HEK293T (cell line): ENCODE results near the gene VAMP2.

Source experiments
- CTCF ChIA-PET: fragments of 350-600 bp; formaldehyde crosslinking; extraction: SDS; loops from one replicate; lab custom pipeline; 2021; ENCODE audit warnings: antibody characterized with exemption, inconsistent platforms; lab: Yijun Ruan, JAX
- POLR2A ChIA-PET: fragments of 350-600 bp; formaldehyde crosslinking; extraction: SDS; loops from one replicate; lab custom pipeline; 2020; ENCODE audit warnings: antibody characterized with exemption, inconsistent platforms; lab: Yijun Ruan, JAX
- DNase-seq: peaks from one replicate; pipeline ENCODE4 v3.0.0; 2012; ENCODE audit warnings: mixed read lengths; ENCODE audit errors: extremely low spot score
- ARNT ChIP-seq: fragments of 450-650 bp; IDR thresholded peaks from 2 replicates; pipeline ENCODE4 v1.6.1; 2017; ENCODE audit warnings: mild to moderate bottlenecking
- BHLHE40 ChIP-seq: fragments of 450-650 bp; IDR thresholded peaks from 2 replicates; pipeline ENCODE4 v1.6.1; 2016; ENCODE audit warnings: mild to moderate bottlenecking, moderate library complexity, borderline replicate concordance
- CTBP1 ChIP-seq: fragments of 450-650 bp; IDR thresholded peaks from 2 replicates; pipeline ENCODE4 v1.6.1; 2016; ENCODE audit warnings: borderline replicate concordance
- ELF4 ChIP-seq: fragments of 450-650 bp; IDR thresholded peaks from 2 replicates; pipeline ENCODE4 v1.6.1; 2017; ENCODE audit warnings: antibody characterized with exemption
- FOXA1 ChIP-seq: fragments of 450-650 bp; IDR thresholded peaks from 2 replicates; pipeline ENCODE4 v1.6.1; 2016; ENCODE audit warnings: mild to moderate bottlenecking
- FOXK2 ChIP-seq: fragments of 450-650 bp; IDR thresholded peaks from 2 replicates; pipeline ENCODE4 v1.6.1; 2016; ENCODE audit warnings: mild to moderate bottlenecking
- FOXM1 ChIP-seq: fragments of 450-650 bp; IDR thresholded peaks from 2 replicates; pipeline ENCODE4 v1.6.1; 2017; ENCODE audit warnings: mild to moderate bottlenecking, borderline replicate concordance
- HDGF ChIP-seq: fragments of 450-650 bp; IDR thresholded peaks from 2 replicates; pipeline ENCODE4 v1.6.1; 2017; ENCODE audit warnings: antibody characterized with exemption, borderline replicate concordance
- L3MBTL2 ChIP-seq: fragments of 450-650 bp; conservative IDR thresholded peaks from 2 replicates; pipeline ENCODE4 v1.6.1; 2016; ENCODE audit warnings: mild to moderate bottlenecking
- LEF1 ChIP-seq: fragments of 450-650 bp; IDR thresholded peaks from 2 replicates; pipeline ENCODE4 v1.6.1; 2017; ENCODE audit warnings: mild to moderate bottlenecking, borderline replicate concordance
- NFRKB ChIP-seq: fragments of 450-650 bp; IDR thresholded peaks from 2 replicates; pipeline ENCODE4 v1.6.1; 2016; ENCODE audit warnings: mild to moderate bottlenecking, moderate library complexity
- SP1 ChIP-seq: fragments of 450-650 bp; IDR thresholded peaks from 2 replicates; pipeline ENCODE4 v1.6.1; 2017
- SUZ12 ChIP-seq: fragments of 450-650 bp; IDR thresholded peaks from 2 replicates; pipeline ENCODE4 v1.6.1; 2016; ENCODE audit warnings: mild to moderate bottlenecking
- TARDBP ChIP-seq: fragments of 450-650 bp; IDR thresholded peaks from 2 replicates; pipeline ENCODE4 v1.6.1; 2016
- ZNF384 ChIP-seq: fragments of 450-650 bp; IDR thresholded peaks from 2 replicates; pipeline ENCODE4 v1.6.1; 2016
- TF ChIP-seq, protein P1 (sequence below): fragments of 450-650 bp; IDR thresholded peaks from 2 replicates; pipeline ENCODE4 v1.6.1; 2016

The VAMP2 gene

DNA sequence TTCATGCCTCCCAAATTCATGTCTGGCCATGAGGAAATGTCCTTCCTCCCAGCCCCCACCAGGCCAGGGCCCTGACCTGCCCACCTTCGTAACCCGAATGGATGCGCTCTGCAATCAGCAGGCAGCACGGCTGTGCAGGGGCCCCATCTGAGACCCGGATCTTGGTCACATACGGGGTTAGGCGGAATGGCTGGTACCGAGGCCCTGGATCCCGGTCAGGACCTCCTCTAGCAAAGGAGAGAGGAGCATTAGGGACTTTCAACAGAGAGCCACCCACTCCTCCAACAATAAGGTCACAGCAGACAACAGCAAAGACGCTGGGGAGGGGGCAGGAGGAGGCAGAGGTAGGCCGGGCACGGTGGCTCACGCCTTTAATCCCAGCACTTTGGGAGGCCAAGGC is 14.2 kb downstream of the VAMP2 start:
- CTCF ChIA-PET: no interaction called here
- POLR2A ChIA-PET: interaction anchor here (1.3 kb wide), 1 partner anchor 8 kb away, joined by 5 read pairs; no protein-coding TSS in a partner anchor

DNA sequence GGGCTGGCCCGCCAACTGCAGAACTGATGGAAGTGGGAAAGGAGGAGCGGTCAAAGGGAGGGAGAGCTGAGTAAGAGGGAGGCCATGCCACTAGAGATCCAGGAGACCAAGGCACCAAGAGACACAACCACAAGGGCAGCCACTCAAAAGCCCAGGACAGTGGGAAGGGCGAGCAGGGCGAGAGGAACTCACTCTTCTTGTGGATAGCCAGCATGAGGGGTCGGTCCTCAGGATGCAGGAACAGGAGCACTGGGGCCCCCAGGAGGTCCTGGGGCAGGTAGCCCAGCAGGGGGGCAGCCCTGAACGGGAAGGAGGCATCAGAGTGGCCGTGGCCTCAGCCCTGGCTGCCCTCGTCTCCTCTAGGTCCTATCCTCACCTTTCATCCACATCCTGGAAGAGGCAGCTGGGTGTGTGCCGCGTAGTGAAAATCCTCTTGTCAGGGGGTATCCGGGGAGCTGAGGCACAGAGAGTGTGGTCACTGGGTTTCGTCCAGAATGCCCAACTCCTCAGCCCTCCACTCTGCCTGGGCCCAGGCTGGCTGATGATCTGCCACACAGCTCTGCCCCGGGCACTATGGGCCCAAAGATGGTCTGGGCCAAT is 14.8 kb downstream of the VAMP2 start:
- POLR2A ChIA-PET: interaction anchor here (1.3 kb wide), 1 partner anchor 9 kb away, joined by 5 read pairs; no protein-coding TSS in a partner anchor
- CTCF ChIA-PET: interaction anchor here (0.8 kb wide), 1 partner anchor 73 kb away, joined by 3 read pairs; no protein-coding TSS in a partner anchor
- TF ChIP-seq FOXM1 (no peak), SP1 (no peak), NFRKB (no peak), FOXA1 (no peak), ZNF384 (no peak), HDGF (no peak), FOXK2 (no peak), L3MBTL2 (no peak), ARNT (no peak), LEF1 (no peak), SUZ12 (no peak), TARDBP (no peak), ELF4 (no peak), BHLHE40 (no peak)
- TF ChIP-seq, protein P1, sequence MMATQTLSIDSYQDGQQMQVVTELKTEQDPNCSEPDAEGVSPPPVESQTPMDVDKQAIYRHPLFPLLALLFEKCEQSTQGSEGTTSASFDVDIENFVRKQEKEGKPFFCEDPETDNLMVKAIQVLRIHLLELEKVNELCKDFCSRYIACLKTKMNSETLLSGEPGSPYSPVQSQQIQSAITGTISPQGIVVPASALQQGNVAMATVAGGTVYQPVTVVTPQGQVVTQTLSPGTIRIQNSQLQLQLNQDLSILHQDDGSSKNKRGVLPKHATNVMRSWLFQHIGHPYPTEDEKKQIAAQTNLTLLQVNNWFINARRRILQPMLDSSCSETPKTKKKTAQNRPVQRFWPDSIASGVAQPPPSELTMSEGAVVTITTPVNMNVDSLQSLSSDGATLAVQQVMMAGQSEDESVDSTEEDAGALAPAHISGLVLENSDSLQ: no peak
- no peak for DNase-seq

More for the DNA sequence above, 14.2 kb downstream of the VAMP2 start:
- TF ChIP-seq HDGF: no peak
- no peak for TF ChIP-seq CTBP1
- TF ChIP-seq FOXM1: no peak
- no peak for TF ChIP-seq TARDBP
- no peak for TF ChIP-seq ARNT
- TF ChIP-seq SP1: no peak
- TF ChIP-seq SUZ12: no peak
- TF ChIP-seq BHLHE40: no peak
- TF ChIP-seq, protein P1: no peak
- no peak for TF ChIP-seq L3MBTL2
- no peak for DNase-seq

DNA sequence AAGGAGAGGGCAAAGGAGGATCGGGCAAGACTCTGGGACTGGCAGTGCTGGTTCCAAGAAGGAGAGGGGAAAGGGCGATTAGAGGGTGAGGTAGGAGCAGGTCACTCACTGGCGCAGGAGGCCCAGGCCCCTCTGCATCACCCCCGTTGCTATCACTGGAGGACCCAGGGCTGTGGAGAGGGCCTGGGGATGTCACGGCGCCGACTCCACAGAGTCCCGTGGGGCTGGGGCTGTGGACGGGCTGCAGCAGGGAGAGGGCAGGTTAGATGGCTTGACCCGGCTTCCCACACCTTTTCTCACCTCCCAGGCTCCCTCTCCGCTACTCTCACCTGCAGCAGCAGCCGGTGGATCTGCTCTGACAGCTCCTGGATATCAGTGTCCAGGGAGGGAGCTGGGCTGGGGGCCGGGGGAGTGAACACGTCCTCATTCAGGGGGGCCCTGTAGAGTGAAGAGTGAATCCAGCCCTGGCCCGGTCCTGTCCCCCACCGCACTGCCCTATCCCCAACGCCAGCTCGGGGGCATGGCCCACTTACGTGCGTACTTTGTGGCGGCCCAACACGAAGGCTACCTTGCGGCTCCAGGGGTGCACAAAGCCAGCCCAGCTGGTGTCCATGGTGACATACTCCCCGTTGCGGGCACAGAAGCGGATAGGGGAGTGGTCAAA is 15.5 kb downstream of the VAMP2 start:
- ChIA-PET CTCF (interaction anchor here (0.8 kb wide), 1 partner anchor 74 kb away, joined by 3 read pairs; no protein-coding TSS in a partner anchor), POLR2A (interaction anchor here (0.7 to 1.3 kb wide), 2 partner anchors 9 kb away, joined by 4 to 5 read pairs; no protein-coding TSS in a partner anchor)
- no peak for DNase-seq
- TF ChIP-seq SP1 (no peak), FOXA1 (no peak), ELF4 (no peak), ZNF384 (no peak), LEF1 (no peak), ARNT (no peak), FOXM1 (no peak), BHLHE40 (no peak), SUZ12 (no peak), FOXK2 (no peak), TARDBP (no peak), L3MBTL2 (no peak), NFRKB (no peak), HDGF (no peak), CTBP1 (no peak)
- TF ChIP-seq, protein P1: no peak

DNA sequence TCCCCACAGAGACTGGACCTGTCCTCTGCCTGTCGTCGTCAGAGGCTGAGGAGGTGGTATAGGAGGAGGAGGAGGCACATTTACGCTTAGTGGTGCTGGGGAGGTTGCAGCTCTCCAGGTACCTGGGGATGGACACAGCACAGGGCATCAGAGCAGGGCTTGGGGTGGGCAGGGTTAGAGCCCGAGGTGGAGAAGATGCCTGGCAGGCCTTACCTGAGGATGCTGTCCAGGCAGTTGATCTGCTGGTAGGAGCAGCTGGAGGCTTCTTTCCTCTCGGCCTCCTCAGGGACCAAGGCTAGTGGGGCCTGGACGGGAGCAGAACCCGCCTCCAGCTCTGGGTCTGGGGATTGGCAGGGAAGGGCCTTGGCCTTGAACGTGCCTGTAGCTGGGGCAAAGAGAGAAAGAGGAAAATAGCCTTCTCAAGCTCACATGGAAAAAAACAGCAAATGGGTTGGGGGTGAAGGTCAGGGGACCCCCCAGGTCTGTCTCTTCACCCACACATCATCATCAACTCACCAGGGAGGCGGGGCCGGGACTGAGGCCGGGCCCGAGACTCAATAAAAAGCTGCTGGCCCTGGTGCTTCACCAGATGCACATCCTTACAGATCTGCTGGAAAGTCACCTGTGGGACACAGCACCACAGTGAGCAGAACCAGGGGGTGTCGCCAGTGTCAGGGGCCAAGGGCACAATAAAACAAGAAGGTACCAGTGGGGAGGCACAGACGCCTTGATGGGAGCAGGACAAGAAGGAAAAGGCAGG is 16.2 kb downstream of the VAMP2 start:
- TF ChIP-seq LEF1 (no peak), HDGF (no peak), SP1 (no peak), FOXK2 (no peak), SUZ12 (no peak), FOXA1 (no peak), ZNF384 (no peak), ARNT (no peak)
- CTCF ChIA-PET: no interaction called here
- no peak for DNase-seq
- POLR2A ChIA-PET: interaction anchor here (0.7 to 1.7 kb wide), 2 partner anchors 10 to 45 kb away, joined by 3 to 4 read pairs; no protein-coding TSS in a partner anchor

DNA sequence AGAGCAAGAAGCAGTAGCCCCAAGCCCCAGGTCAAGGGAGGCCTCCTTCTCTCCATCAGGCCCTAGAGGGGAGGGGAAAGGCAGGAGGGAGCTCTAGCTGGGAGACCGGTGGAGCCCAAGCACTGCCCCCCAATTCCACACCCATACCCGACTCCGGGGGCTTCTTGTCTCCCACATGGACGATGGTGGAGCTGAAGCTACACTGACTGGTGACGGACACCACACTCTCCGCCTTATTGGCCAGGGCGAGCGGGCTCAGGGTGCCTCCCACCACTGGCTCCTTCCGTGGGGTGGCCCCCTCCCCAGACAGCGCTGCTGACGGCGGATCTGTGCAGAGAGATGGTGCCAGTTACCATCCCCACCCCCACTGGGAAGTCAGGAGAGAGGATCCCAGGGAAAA is 16.9 kb downstream of the VAMP2 start:
- ChIA-PET CTCF (no interaction called here), POLR2A (interaction anchor here (1.7 kb wide), 1 partner anchor 46 kb away, joined by 3 read pairs; no protein-coding TSS in a partner anchor)
- TF ChIP-seq CTBP1: no peak
- no peak for TF ChIP-seq SP1
- no peak for TF ChIP-seq L3MBTL2
- no peak for TF ChIP-seq ARNT
- TF ChIP-seq HDGF: no peak
- DNase-seq: no peak
